Neural progenitor cell (in vitro differentiated cells): ENCODE data around the gene PANK3. TPM values are rescaled to one million over a fixed set of nuclear protein-coding genes. Genes with fewer than 3 reads are reported as not detected.

Experiments used
- DNase-seq: peaks from one replicate; pipeline ENCODE4 v3.0.0-alpha.2; 2016; ENCODE audit warnings: low spot score
- H2AFZ ChIP-seq: fragments of 200-600 bp; sonication (generic); replicated peaks from 2 replicates; pipeline ENCODE4 v1.6.1; 2016; ENCODE audit warnings: antibody characterized with exemption
- H3F3A ChIP-seq: fragments of 200-600 bp; sonication (generic); 2 replicates; pipeline ENCODE4 v1.6.1; 2016; ENCODE audit warnings: antibody characterized with exemption, low read depth
- H3K27ac ChIP-seq: fragments of 200-600 bp; sonication (generic); 2 replicates; pipeline ENCODE4 v1.5.1; 2016; ENCODE audit warnings: mild to moderate bottlenecking
- H3K27me3 ChIP-seq: fragments of 200-600 bp; sonication (generic); 2 replicates; pipeline ENCODE4 v1.6.1; 2016; ENCODE audit warnings: mild to moderate bottlenecking, moderate library complexity
- H3K36me3 ChIP-seq: fragments of 200-600 bp; sonication (generic); 2 replicates; pipeline ENCODE4 v1.5.1; 2016
- H3K4me1 ChIP-seq: fragments of 200-600 bp; sonication (generic); 2 replicates; pipeline ENCODE4 v1.6.1; 2016; ENCODE audit warnings: mixed run types
- H3K4me2 ChIP-seq: fragments of 200-600 bp; sonication (generic); 2 replicates; pipeline ENCODE4 v1.6.1; 2016
- H3K4me3 ChIP-seq: fragments of 200-600 bp; sonication (generic); 2 replicates; pipeline ENCODE4 v1.5.1; 2016
- H3K79me2 ChIP-seq: fragments of 200-600 bp; sonication (generic); 2 replicates; pipeline ENCODE4 v1.6.1; 2016; ENCODE audit warnings: low read depth
- H3K9ac ChIP-seq: fragments of 200-600 bp; sonication (generic); 2 replicates; pipeline ENCODE4 v1.6.1; 2016
- H3K9me3 ChIP-seq: fragments of 200-600 bp; sonication (generic); 2 replicates; pipeline ENCODE4 v1.5.1; 2016; ENCODE audit warnings: low read depth
- H4K20me1 ChIP-seq: fragments of 200-600 bp; sonication (generic); 2 replicates; pipeline ENCODE4 v1.6.1; 2016; ENCODE audit warnings: low read depth
- H3K27ac Mint-ChIP-seq: 3 replicates; pipeline ENCODE4 v1.8.0; 2021; ENCODE audit warnings: mixed read lengths
- H3K27me3 Mint-ChIP-seq: 2 replicates; pipeline ENCODE4 v1.8.0; 2022; ENCODE audit warnings: low read depth, mild to moderate bottlenecking, inconsistent platforms, moderate library complexity, mixed read lengths; ENCODE audit not compliant: insufficient read depth
- H3K36me3 Mint-ChIP-seq: 3 replicates; pipeline ENCODE4 v1.8.0; 2021; ENCODE audit warnings: mixed read lengths
- H3K4me1 Mint-ChIP-seq: 3 replicates; pipeline ENCODE4 v1.8.0; 2021; ENCODE audit warnings: mixed read lengths
- H3K4me3 Mint-ChIP-seq: 3 replicates; pipeline ENCODE4 v1.8.0; 2021; ENCODE audit warnings: mild to moderate bottlenecking, moderate library complexity, mixed read lengths
- H3K9me3 Mint-ChIP-seq: 3 replicates; pipeline ENCODE4 v1.8.0; 2020; ENCODE audit warnings: mixed read lengths
- CTCF ChIP-seq: fragments of 200-600 bp; sonication (generic); IDR thresholded peaks from 2 replicates; pipeline ENCODE4 v1.5.1; 2017; ENCODE audit warnings: antibody characterized with exemption, mild to moderate bottlenecking
- EZH2 ChIP-seq: fragments of 200-600 bp; sonication (generic); IDR thresholded peaks from 2 replicates; pipeline ENCODE4 v1.6.1; 2017; ENCODE audit warnings: antibody characterized with exemption, mild to moderate bottlenecking, moderate library complexity
- EZH2phosphoT487 ChIP-seq: fragments of 200-600 bp; sonication (generic); IDR thresholded peaks from 2 replicates; pipeline ENCODE4 v1.6.1; 2017; ENCODE audit warnings: antibody characterized with exemption
- total RNA-seq: library from RNA; depleted of rRNA; stranded (reverse); fragments of >200 nt; gene quantifications from 2 replicates; pipeline ENCODE4 v1.2.3, GENCODE V29; 2015; ENCODE audit warnings: low replicate concordance

PANK3 gene
- total RNA-seq, 1 donor from 2014 or later: 117 TPM

GRCh38 chr5:168601972-168602371 is 22.8 kb upstream of the PANK3 start:
- Histone ChIP-seq H3K27me3 (no peaks in the 10 kb centered on the region), H4K20me1 (no peaks in the 10 kb centered on the region), H3F3A (peaks cover 4% of the 10 kb centered on the region), H3K4me3 (no peak overlapping the region), H2AFZ (no peak overlapping the region), H3K79me2 (no peaks in the 10 kb centered on the region), H3K27ac (no peak overlapping the region), H3K4me1 (peaks cover 13% of the 10 kb centered on the region), H3K4me2 (no peak overlapping the region), H3K36me3 (no peaks in the 10 kb centered on the region), H3K9ac (no peak overlapping the region), H3K9me3 (no peaks in the 10 kb centered on the region)
- DNase-seq: no peak
- Mint-ChIP-seq H3K4me1 (peaks cover 12% of the 10 kb centered on the region), H3K9me3 (no peaks in the 10 kb centered on the region), H3K27me3 (peaks cover 5% of the 10 kb centered on the region), H3K36me3 (no peaks in the 10 kb centered on the region), H3K4me3 (no peak overlapping the region), H3K27ac (no peak overlapping the region)
- TF ChIP-seq CTCF: no peak
- TF ChIP-seq EZH2phosphoT487: no peak
- TF ChIP-seq EZH2: no peak

- Histone ChIP-seq H3K36me3 (no peaks in the 10 kb centered on the region), H2AFZ (no peak overlapping the region), H3K9me3 (no peaks in the 10 kb centered on the region), H3K79me2 (no peaks in the 10 kb centered on the region), H3K4me3 (no peak overlapping the region), H4K20me1 (no peaks in the 10 kb centered on the region), H3F3A (peaks cover 7% of the 10 kb centered on the region), H3K4me2 (no peak overlapping the region), H3K9ac (no peak overlapping the region), H3K4me1 (peaks cover 16% of the 10 kb centered on the region), H3K27ac (no peak overlapping the region), H3K27me3 (peaks cover 5% of the 10 kb centered on the region)
- H3K27me3 Mint-ChIP-seq: peaks cover 7% of the 10 kb centered on the region
- TF ChIP-seq EZH2phosphoT487 (no peak), EZH2 (no peak), CTCF (no peak)
- no peak overlapping the region for H3K4me3 Mint-ChIP-seq
- H3K4me1 Mint-ChIP-seq: peaks cover 12% of the 10 kb centered on the region
- DNase-seq: peak; percentile 25
- peak overlapping the region; percentile 76 for H3K27ac Mint-ChIP-seq
- peaks cover 2% of the 10 kb centered on the region for H3K36me3 Mint-ChIP-seq
- H3K9me3 Mint-ChIP-seq: peaks cover 7% of the 10 kb centered on the region
Measured at GRCh38 chr5:168600409-168600808, 21.2 kb upstream of the PANK3 start.

DNA sequence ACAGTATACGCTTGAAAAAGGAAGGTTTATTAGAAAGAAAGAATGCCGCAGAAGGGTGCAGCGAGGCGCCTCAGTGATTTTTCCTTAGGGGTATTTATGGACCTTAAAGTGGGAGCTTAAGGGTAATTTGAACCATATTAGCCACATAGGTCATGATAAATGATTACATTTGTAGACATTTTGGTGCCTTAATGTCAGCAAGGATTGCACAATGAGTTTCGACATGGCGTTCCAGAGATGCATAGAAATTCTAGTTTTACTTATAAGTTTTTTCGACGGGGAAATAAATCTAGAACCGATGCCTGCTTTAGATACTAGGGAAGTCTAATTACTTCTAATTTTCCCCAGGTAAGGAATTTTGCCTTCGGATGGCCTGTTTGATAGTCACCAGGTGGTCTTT is 20.7 kb upstream of the PANK3 start:
- peaks cover 7% of the 10 kb centered on the region for H3K27me3 Mint-ChIP-seq
- H3K27ac Mint-ChIP-seq: peak overlapping the region; percentile 76
- no peak overlapping the region for H3K4me3 Mint-ChIP-seq

More for the DNA sequence above, 20.7 kb upstream of the PANK3 start:
- H3K79me2 ChIP-seq: no peaks in the 10 kb centered on the region
- peaks cover 16% of the 10 kb centered on the region for H3K4me1 ChIP-seq
- no peak for DNase-seq
- H4K20me1 ChIP-seq: no peaks in the 10 kb centered on the region
- peaks cover 7% of the 10 kb centered on the region for H3K27me3 ChIP-seq
- H3K4me2 ChIP-seq: no peak overlapping the region
- H3K9ac ChIP-seq: no peak overlapping the region
- TF ChIP-seq EZH2phosphoT487 (no peak), CTCF (no peak), EZH2 (no peak)
- Mint-ChIP-seq H3K4me1 (peaks cover 12% of the 10 kb centered on the region), H3K9me3 (peaks cover 7% of the 10 kb centered on the region), H3K36me3 (peaks cover 2% of the 10 kb centered on the region)
- H3K9me3 ChIP-seq: no peaks in the 10 kb centered on the region
- H3F3A ChIP-seq: peaks cover 7% of the 10 kb centered on the region
- no peak overlapping the region for H3K4me3 ChIP-seq
- no peaks in the 10 kb centered on the region for H3K36me3 ChIP-seq
- H2AFZ ChIP-seq: no peak overlapping the region
- no peak overlapping the region for H3K27ac ChIP-seq
